Activated CD8-positive, alpha-beta memory T cell treated with anti-CD3 and anti-CD28 coated beads, Interleukin-2, amount 10 ng/mL, durations not matched to agents 7 days and 5 days (primary cell): ENCODE results near the gene KCNAB1. TPM values are rescaled to one million over a fixed set of nuclear protein-coding genes. Genes with fewer than 3 reads are reported as not detected.
A peak's percentile ranks its signal among the peaks of the same experiment; 100 is the strongest.
"Not testable (repeated sequence)": the region's sequence is repeated elsewhere in the genome, so short reads cannot be mapped to it uniquely, and the experiment has no call there.

Experiments
- ATAC-seq: fragments of 150-1000 bp; cut with Tn5 transposase; one replicate; pipeline ENCODE4 v1.10.0; 2021; ENCODE audit warnings: moderate library complexity
- CTCF ChIA-PET: fragments of 350-600 bp; sonication (Branson Sonifier 250); formaldehyde crosslinking; loops from one replicate; lab custom pipeline; 2021; ENCODE audit warnings: antibody characterized with exemption; lab: Charles Lee
- DNase-seq: peaks from one replicate; pipeline ENCODE4 v3.0.0-alpha.2; 2020
- H3K27ac Mint-ChIP-seq: one replicate; pipeline ENCODE4 v1.8.0; 2021; ENCODE audit warnings: mild to moderate bottlenecking, mixed read lengths
- H3K27me3 Mint-ChIP-seq: one replicate; pipeline ENCODE4 v1.8.0; 2021; ENCODE audit warnings: mixed read lengths
- H3K36me3 Mint-ChIP-seq: one replicate; pipeline ENCODE4 v1.8.0; 2021; ENCODE audit warnings: mild to moderate bottlenecking, mixed read lengths
- H3K4me1 Mint-ChIP-seq: one replicate; pipeline ENCODE4 v1.8.0; 2021; ENCODE audit warnings: mixed read lengths
- H3K4me3 Mint-ChIP-seq: one replicate; pipeline ENCODE4 v1.8.0; 2021; ENCODE audit warnings: mild to moderate bottlenecking, moderate library complexity, mixed read lengths
- H3K9me3 Mint-ChIP-seq: one replicate; pipeline ENCODE4 v1.8.0; 2022; ENCODE audit warnings: low read depth, mixed read lengths
- total RNA-seq, 2 experiments: library from RNA; stranded (reverse); gene quantifications; one replicate each; pipeline ENCODE4 v1.2.3, GENCODE V29; 2021

The KCNAB1 gene
- total RNA-seq, 2 experiments from 2014 or later = 0.19 TPM; not detected in 1

GRCh38 chr3:156108616-156109015, 11.8 kb upstream of the KCNAB1 start:
- Mint-ChIP-seq H3K36me3 (no peaks in the 10 kb centered on the region), H3K9me3 (no peaks in the 10 kb centered on the region), H3K4me3 (no peak overlapping the region), H3K27ac (no peak overlapping the region), H3K4me1 (no peaks in the 10 kb centered on the region), H3K27me3 (peaks cover 22% of the 10 kb centered on the region)
- CTCF ChIA-PET = no interaction called here
- ATAC-seq = no peak
- no peak for DNase-seq

- CTCF ChIA-PET = no interaction called here
- H3K9me3 Mint-ChIP-seq = no peaks in the 10 kb centered on the region
Measured at GRCh38 chr3:156109989-156110388, 10.4 kb upstream of the KCNAB1 start.

GRCh38 chr3:156126467-156126866, 6.1 kb downstream of the KCNAB1 start:
- Mint-ChIP-seq H3K4me1 (no peaks in the 10 kb centered on the region), H3K27ac (no peak overlapping the region), H3K36me3 (no peaks in the 10 kb centered on the region), H3K9me3 (no peaks in the 10 kb centered on the region), H3K27me3 (peaks cover 24% of the 10 kb centered on the region), H3K4me3 (no peak overlapping the region)
- ATAC-seq (no peak), DNase-seq (no peak)
- CTCF ChIA-PET = no interaction called here

More at GRCh38 chr3:156109989-156110388, 10.4 kb upstream of the KCNAB1 start:
- no peaks in the 10 kb centered on the region for H3K4me1 Mint-ChIP-seq
- no peak overlapping the region for H3K4me3 Mint-ChIP-seq
- ATAC-seq = no peak
- peaks cover 28% of the 10 kb centered on the region for H3K27me3 Mint-ChIP-seq
- DNase-seq = no peak
- H3K27ac Mint-ChIP-seq = no peak overlapping the region
- no peaks in the 10 kb centered on the region for H3K36me3 Mint-ChIP-seq

- Mint-ChIP-seq H3K27me3 (peaks cover 28% of the 10 kb centered on the region), H3K4me3 (no peak overlapping the region), H3K9me3 (no peaks in the 10 kb centered on the region), H3K4me1 (peaks cover under 1% of the 10 kb centered on the region), H3K36me3 (no peaks in the 10 kb centered on the region), H3K27ac (no peak overlapping the region)
- DNase-seq (no peak), ATAC-seq (no peak)
- CTCF ChIA-PET = no interaction called here
Measured at GRCh38 chr3:156131241-156131640, 10.9 kb downstream of the KCNAB1 start.

GRCh38 chr3:156131799-156132198, 11.4 kb downstream of the KCNAB1 start:
- Mint-ChIP-seq H3K4me3 (no peak overlapping the region), H3K4me1 (peaks cover 4% of the 10 kb centered on the region), H3K9me3 (no peaks in the 10 kb centered on the region), H3K36me3 (no peaks in the 10 kb centered on the region), H3K27me3 (peaks cover 31% of the 10 kb centered on the region), H3K27ac (no peak overlapping the region)
- DNase-seq (no peak), ATAC-seq (no peak)
- CTCF ChIA-PET = no interaction called here

- ATAC-seq = no peak
- H3K4me1 Mint-ChIP-seq = peaks cover 4% of the 10 kb centered on the region
- H3K27me3 Mint-ChIP-seq = peaks cover 32% of the 10 kb centered on the region
- H3K9me3 Mint-ChIP-seq = no peaks in the 10 kb centered on the region
- no peak for DNase-seq
- H3K4me3 Mint-ChIP-seq = no peak overlapping the region
- no peaks in the 10 kb centered on the region for H3K36me3 Mint-ChIP-seq
- CTCF ChIA-PET = interaction anchor here (0.7 kb wide), 1 partner anchor 317 kb away, joined by 3 read pairs; no protein-coding TSS in a partner anchor
- no peak overlapping the region for H3K27ac Mint-ChIP-seq
Measured at GRCh38 chr3:156132313-156132712, 11.9 kb downstream of the KCNAB1 start.

GRCh38 chr3:156133076-156133475, 12.7 kb downstream of the KCNAB1 start:
- Mint-ChIP-seq H3K9me3 (no peaks in the 10 kb centered on the region), H3K27ac (no peak overlapping the region), H3K36me3 (no peaks in the 10 kb centered on the region), H3K27me3 (peaks cover 37% of the 10 kb centered on the region), H3K4me3 (no peak overlapping the region), H3K4me1 (peaks cover 4% of the 10 kb centered on the region)
- no peak for ATAC-seq
- no peak for DNase-seq
- CTCF ChIA-PET = interaction anchor here (0.7 kb wide), 1 partner anchor 317 kb away, joined by 3 read pairs; no protein-coding TSS in a partner anchor

- Mint-ChIP-seq H3K27ac (no peak overlapping the region), H3K4me3 (no peak overlapping the region), H3K27me3 (peaks cover 38% of the 10 kb centered on the region), H3K4me1 (peaks cover 4% of the 10 kb centered on the region), H3K36me3 (no peaks in the 10 kb centered on the region), H3K9me3 (no peaks in the 10 kb centered on the region)
- peak; percentile 42 for ATAC-seq
- DNase-seq = no peak
- CTCF ChIA-PET = no interaction called here
Measured at GRCh38 chr3:156135921-156136638, 15.7 kb downstream of the KCNAB1 start.

- H3K4me3 Mint-ChIP-seq, H3K27ac Mint-ChIP-seq, CTCF ChIA-PET, H3K4me1 Mint-ChIP-seq, ATAC-seq, DNase-seq, H3K9me3 Mint-ChIP-seq, H3K36me3 Mint-ChIP-seq: not testable (repeated sequence)
- H3K27me3 Mint-ChIP-seq = peaks cover 47% of the 10 kb centered on the region
Measured at GRCh38 chr3:156137397-156137796, 17.0 kb downstream of the KCNAB1 start.

GRCh38 chr3:156140001-156140595, 19.7 kb downstream of the KCNAB1 start:
- Mint-ChIP-seq H3K4me3 (no peak overlapping the region), H3K4me1 (peaks cover 4% of the 10 kb centered on the region), H3K36me3 (no peaks in the 10 kb centered on the region), H3K27me3 (peaks cover 52% of the 10 kb centered on the region), H3K9me3 (no peaks in the 10 kb centered on the region), H3K27ac (no peak overlapping the region)
- no peak for ATAC-seq
- CTCF ChIA-PET = interaction anchor here (0.7 kb wide), 1 partner anchor 237 kb away, joined by 3 read pairs; no protein-coding TSS in a partner anchor
- DNase-seq = no peak

- ATAC-seq = no peak
- CTCF ChIA-PET = no interaction called here
- Mint-ChIP-seq H3K27ac (no peak overlapping the region), H3K36me3 (no peaks in the 10 kb centered on the region), H3K27me3 (peaks cover 56% of the 10 kb centered on the region), H3K9me3 (no peaks in the 10 kb centered on the region), H3K4me1 (no peaks in the 10 kb centered on the region), H3K4me3 (no peak overlapping the region)
- no peak for DNase-seq
Measured at GRCh38 chr3:156142702-156143101, 22.3 kb downstream of the KCNAB1 start.

- Mint-ChIP-seq H3K9me3 (no peaks in the 10 kb centered on the region), H3K36me3 (no peaks in the 10 kb centered on the region), H3K27ac (no peak overlapping the region), H3K27me3 (peaks cover 53% of the 10 kb centered on the region), H3K4me1 (no peaks in the 10 kb centered on the region), H3K4me3 (no peak overlapping the region)
- CTCF ChIA-PET = interaction anchor here (0.6 kb wide), 1 partner anchor 249 kb away, joined by 3 read pairs; no protein-coding TSS in a partner anchor
- ATAC-seq (no peak), DNase-seq (no peak)
Measured at GRCh38 chr3:156143136-156143535, 22.8 kb downstream of the KCNAB1 start.

- Mint-ChIP-seq H3K36me3 (no peaks in the 10 kb centered on the region), H3K4me3 (no peak overlapping the region), H3K9me3 (no peaks in the 10 kb centered on the region), H3K27ac (no peak overlapping the region), H3K4me1 (peaks cover 2% of the 10 kb centered on the region), H3K27me3 (peaks cover 48% of the 10 kb centered on the region)
- CTCF ChIA-PET = interaction anchor here (0.6 to 1.4 kb wide), 4 partner anchors 9 to 248 kb away, joined by 3 read pairs; no protein-coding TSS in a partner anchor
- ATAC-seq (no peak), DNase-seq (no peak)
Measured at GRCh38 chr3:156144060-156144459, 23.7 kb downstream of the KCNAB1 start.

- Mint-ChIP-seq H3K4me1 (peaks cover 11% of the 10 kb centered on the region), H3K9me3 (no peaks in the 10 kb centered on the region), H3K36me3 (no peaks in the 10 kb centered on the region), H3K27me3 (peaks cover 40% of the 10 kb centered on the region), H3K27ac (no peak overlapping the region), H3K4me3 (no peak overlapping the region)
- DNase-seq = no peak
- CTCF ChIA-PET = interaction anchor here (0.7 to 0.8 kb wide), 2 partner anchors 15 to 262 kb away, joined by 3 read pairs; no protein-coding TSS in a partner anchor
- no peak for ATAC-seq
Measured at GRCh38 chr3:156145866-156146265, 25.5 kb downstream of the KCNAB1 start.
